CD4-positive, alpha-beta T cell treated with Interleukin-12 subunit alpha and Interleukin-12 subunit beta, for 1 hour (primary cell): ENCODE data around the gene C1orf167.
"Not testable (repeated sequence)": the region's sequence is repeated elsewhere in the genome, so short reads cannot be mapped to it uniquely, and the experiment has no call there.

Experiments
- DNase-seq: peaks from one replicate; pipeline ENCODE4 v3.0.0-alpha.2; 2020

Gene C1orf167

GRCh38 chr1:11803924-11804665 lies 42.1 kb downstream of the C1orf167 start:
- not testable (repeated sequence) for DNase-seq

- DNase-seq: peak; percentile 40
These were observed 42.9 kb downstream of the C1orf167 start for GRCh38 chr1:11804666-11805421.

GRCh38 chr1:11805422-11806306 lies 43.7 kb downstream of the C1orf167 start, which contains the start of the genes CLCN6 and MTHFR:
CLCN6 (plus strand) TSS chr1:11806191; CDS start chr1:11806263, 72 bp downstream.
MTHFR (minus strand) TSS chr1:11805964; CDS start chr1:11803116, 2,848 bp downstream.
- DNase-seq: peak; percentile 98

GRCh38 chr1:11806307-11806936 lies 44.4 kb downstream of the C1orf167 start:
- DNase-seq: peak; percentile 27

GRCh38 chr1:11807133-11807532 lies 45.1 kb downstream of the C1orf167 start:
- DNase-seq: no peak

GRCh38 chr1:11813021-11813420 lies 51.0 kb downstream of the C1orf167 start:
- DNase-seq: no peak

GRCh38 chr1:11817192-11817591 lies 55.2 kb downstream of the C1orf167 start:
- DNase-seq: no peak

- DNase-seq: no peak
These were observed 60.1 kb downstream of the C1orf167 start for GRCh38 chr1:11822091-11822490.

GRCh38 chr1:11823366-11824137 lies 61.6 kb downstream of the C1orf167 start:
- no peak for DNase-seq

- no peak for DNase-seq
These were observed 63.1 kb downstream of the C1orf167 start for GRCh38 chr1:11825131-11825530.

GRCh38 chr1:11826946-11827345 lies 65.0 kb downstream of the C1orf167 start:
- DNase-seq: no peak

- no peak for DNase-seq
These were observed 66.5 kb downstream of the C1orf167 start for GRCh38 chr1:11828511-11828910.

- DNase-seq: no peak
These were observed 70.1 kb downstream of the C1orf167 start for GRCh38 chr1:11831945-11832725.

GRCh38 chr1:11833497-11833896 lies 71.5 kb downstream of the C1orf167 start:
- DNase-seq: no peak

- no peak for DNase-seq
These were observed 71.9 kb downstream of the C1orf167 start for GRCh38 chr1:11833900-11834299.

GRCh38 chr1:11835441-11836225 lies 73.6 kb downstream of the C1orf167 start:
- no peak for DNase-seq

GRCh38 chr1:11836955-11837766 lies 75.2 kb downstream of the C1orf167 start:
- no peak for DNase-seq

- no peak for DNase-seq
These were observed 75.9 kb downstream of the C1orf167 start for GRCh38 chr1:11837767-11838348.
